ENCODE results near the gene ZNF283.

ZNF283 gene

DNA sequence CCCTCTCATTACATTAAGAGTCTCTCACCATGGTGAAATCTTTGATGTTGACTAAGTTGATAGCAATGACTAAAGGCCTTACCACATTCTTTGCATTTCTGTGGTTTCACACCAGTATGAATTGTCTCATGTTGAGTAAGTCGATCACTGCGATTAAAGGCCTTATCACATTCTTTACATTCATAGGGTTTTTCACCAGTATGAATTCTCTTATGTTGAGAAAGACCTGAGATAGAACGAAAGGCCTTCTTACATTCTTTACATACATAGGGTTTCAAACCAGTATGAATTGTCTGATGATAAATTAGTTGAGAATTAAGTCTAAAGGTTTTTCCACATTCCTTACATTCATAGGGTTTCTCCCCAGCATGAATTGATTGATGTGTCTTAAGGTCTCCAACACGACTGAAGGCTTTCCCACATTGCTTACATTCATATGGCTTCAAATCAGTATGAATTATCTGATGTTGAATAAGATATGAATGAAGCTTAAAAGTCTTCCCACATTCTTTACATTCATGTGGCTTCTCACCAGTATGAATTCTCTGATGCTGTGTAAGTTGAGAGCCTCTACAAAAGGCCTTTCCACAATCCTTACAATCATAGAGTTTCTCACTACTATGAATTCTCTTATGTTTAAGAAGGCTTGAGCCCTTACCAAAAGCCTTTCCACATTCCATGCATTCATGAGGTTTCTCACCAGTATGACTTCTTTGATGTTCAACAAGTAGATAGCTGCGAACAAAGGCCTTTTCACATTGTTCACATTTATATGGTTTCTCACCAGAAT is 45.6 kb downstream of the ZNF283 start:
- TF ChIP-seq, protein P1, sequence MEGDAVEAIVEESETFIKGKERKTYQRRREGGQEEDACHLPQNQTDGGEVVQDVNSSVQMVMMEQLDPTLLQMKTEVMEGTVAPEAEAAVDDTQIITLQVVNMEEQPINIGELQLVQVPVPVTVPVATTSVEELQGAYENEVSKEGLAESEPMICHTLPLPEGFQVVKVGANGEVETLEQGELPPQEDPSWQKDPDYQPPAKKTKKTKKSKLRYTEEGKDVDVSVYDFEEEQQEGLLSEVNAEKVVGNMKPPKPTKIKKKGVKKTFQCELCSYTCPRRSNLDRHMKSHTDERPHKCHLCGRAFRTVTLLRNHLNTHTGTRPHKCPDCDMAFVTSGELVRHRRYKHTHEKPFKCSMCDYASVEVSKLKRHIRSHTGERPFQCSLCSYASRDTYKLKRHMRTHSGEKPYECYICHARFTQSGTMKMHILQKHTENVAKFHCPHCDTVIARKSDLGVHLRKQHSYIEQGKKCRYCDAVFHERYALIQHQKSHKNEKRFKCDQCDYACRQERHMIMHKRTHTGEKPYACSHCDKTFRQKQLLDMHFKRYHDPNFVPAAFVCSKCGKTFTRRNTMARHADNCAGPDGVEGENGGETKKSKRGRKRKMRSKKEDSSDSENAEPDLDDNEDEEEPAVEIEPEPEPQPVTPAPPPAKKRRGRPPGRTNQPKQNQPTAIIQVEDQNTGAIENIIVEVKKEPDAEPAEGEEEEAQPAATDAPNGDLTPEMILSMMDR (IDR thresholded peaks at IDR 0.05; ENCODE audit: unreplicated experiment in 3 of 3), result no peak
- Mint-ChIP-seq H3K36me3 (ENCODE audit: low read depth) (peaks cover 58% of the 10 kb centered on the region), H3K27ac (no peak overlapping the region), H3K9me3 (peaks cover 67% of the 10 kb centered on the region), H3K4me1 (no peaks in the 10 kb centered on the region), H3K4me3 (no peak overlapping the region), H3K27me3 (ENCODE audit: low read depth) (no peaks in the 10 kb centered on the region)

DNA sequence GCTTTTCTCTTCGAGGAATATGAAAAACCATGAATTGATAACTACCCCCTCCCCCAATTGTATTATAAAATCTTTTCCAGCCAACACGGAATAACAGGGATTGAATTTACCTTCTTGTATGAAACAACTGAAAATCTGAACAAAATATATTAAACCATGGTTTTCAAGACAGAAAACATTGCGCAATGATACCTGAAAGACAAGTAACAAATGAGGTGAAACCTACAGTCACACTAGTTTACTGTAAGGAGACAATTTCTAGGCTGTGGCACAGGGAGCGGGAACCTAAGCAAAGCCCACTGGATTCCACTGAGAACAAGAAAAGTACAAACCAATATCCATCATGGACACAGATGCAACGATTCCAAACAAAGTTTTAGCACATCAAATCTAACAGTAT is 53.4 kb downstream of the ZNF283 start:
- no peak overlapping the region for H3K27ac Mint-ChIP-seq
- no peak overlapping the region for H3K4me3 Mint-ChIP-seq
- peaks cover 73% of the 10 kb centered on the region for H3K9me3 Mint-ChIP-seq
- no peaks in the 10 kb centered on the region for H3K4me1 Mint-ChIP-seq
- H3K27me3 Mint-ChIP-seq (ENCODE audit: low read depth), result no peaks in the 10 kb centered on the region
- TF ChIP-seq, protein P1 (IDR thresholded peaks at IDR 0.05; ENCODE audit: unreplicated experiment in 3 of 3), result no peak
- peaks cover 78% of the 10 kb centered on the region for H3K36me3 Mint-ChIP-seq (ENCODE audit: low read depth)

DNA sequence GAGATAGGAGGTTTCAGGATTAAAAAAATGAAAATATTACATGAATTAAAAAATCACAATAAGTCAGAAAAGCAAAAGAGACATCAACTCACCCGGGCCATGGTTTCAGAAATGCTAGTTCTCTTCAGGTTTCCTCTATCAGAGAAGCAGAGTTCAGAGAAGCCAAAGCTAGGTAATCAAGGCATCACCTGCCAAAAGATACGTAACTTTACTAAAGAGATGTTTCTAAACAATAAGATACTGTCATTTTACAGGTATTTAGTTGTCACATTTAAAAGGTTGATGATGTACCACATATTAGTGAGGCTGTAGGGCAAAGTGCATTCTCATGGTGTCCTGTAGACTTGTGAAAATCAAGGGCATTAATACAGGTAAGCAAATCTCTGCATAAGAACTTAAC is 56.7 kb downstream of the ZNF283 start, which contains the start of gene ZNF404:
TSS of gene ZNF404 (minus strand) at position 101 of the 400 bp plus-strand sequence.
- TF ChIP-seq, protein P1 (IDR thresholded peaks at IDR 0.05; ENCODE audit: unreplicated experiment in 3 of 3), result no peak
- H3K36me3 Mint-ChIP-seq (ENCODE audit: low read depth), result peaks cover 60% of the 10 kb centered on the region
- no peak within 1 kb of the TSS for H3K27ac Mint-ChIP-seq
- no peaks in the 10 kb centered on the region for H3K4me1 Mint-ChIP-seq
- H3K9me3 Mint-ChIP-seq, result peaks cover 81% of the 10 kb centered on the region
- H3K27me3 Mint-ChIP-seq (ENCODE audit: low read depth), result no peaks in the 10 kb centered on the region
- H3K4me3 Mint-ChIP-seq, result no peak within 1 kb of the TSS

DNA sequence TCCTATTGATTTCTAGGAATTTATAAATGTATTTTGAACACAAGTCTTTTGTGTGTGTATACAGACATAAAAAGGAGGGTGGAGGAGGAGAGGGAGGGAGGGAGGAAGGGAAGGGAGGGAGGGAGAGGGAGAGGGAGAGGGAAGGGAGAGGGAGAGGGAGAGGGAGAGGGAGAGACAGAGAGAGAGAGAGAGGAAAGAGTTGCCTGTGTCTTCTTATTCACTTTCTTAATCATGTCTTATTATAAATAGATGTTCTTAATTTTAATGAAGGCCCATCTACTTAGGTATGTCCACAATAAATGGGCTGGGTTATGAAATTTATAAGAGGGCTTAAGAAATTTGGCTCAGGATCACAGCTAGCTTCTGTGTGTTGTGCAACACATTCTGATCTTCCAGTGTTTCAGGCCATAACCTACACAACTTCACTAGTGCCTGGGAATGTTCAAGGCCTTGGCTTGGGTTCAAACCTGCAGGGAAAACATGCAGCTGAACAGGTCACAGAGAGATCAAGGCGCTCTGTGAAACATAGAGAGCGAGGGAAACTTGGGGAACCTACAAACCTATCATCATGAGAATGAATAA is 68.7 kb downstream of the ZNF283 start:
- peaks cover 61% of the 10 kb centered on the region for H3K36me3 Mint-ChIP-seq (ENCODE audit: low read depth)
- H3K4me1 Mint-ChIP-seq, result no peaks in the 10 kb centered on the region

More for the DNA sequence above, 68.7 kb downstream of the ZNF283 start:
- TF ChIP-seq, protein P1 (IDR thresholded peaks at IDR 0.05; ENCODE audit: unreplicated experiment in 3 of 3), result no peak
- H3K4me3 Mint-ChIP-seq, result no peak overlapping the region
- no peaks in the 10 kb centered on the region for H3K27me3 Mint-ChIP-seq (ENCODE audit: low read depth)
- peaks cover 64% of the 10 kb centered on the region for H3K9me3 Mint-ChIP-seq
- H3K27ac Mint-ChIP-seq, result no peak overlapping the region

Measured in nephron (organoid).